GM18519 (cell line): ENCODE results near the gene LTO1.

Source experiments
- ATAC-seq: cut with Tn5 transposase; IDR thresholded peaks from one replicate; pipeline ENCODE4 v1.9.1; 2021; ENCODE audit warnings: mild to moderate bottlenecking, moderate library complexity; ENCODE audit not compliant: unreplicated experiment, low FRiP score

Gene LTO1

GRCh38 chr11:69682681-69683326 is 7.7 kb upstream of the LTO1 start:
- no peak for ATAC-seq

GRCh38 chr11:69682221-69682620 is 7.1 kb upstream of the LTO1 start:
- no peak for ATAC-seq

GRCh38 chr11:69680688-69681087 is 5.5 kb upstream of the LTO1 start:
- no peak for ATAC-seq

GRCh38 chr11:69677749-69678148 is 2.6 kb upstream of the LTO1 start:
- ATAC-seq, result no peak

- ATAC-seq, result no peak
Observed at GRCh38 chr11:69674267-69674885, 777 bp downstream of the LTO1 start.

GRCh38 chr11:69671734-69672465 is 3.3 kb downstream of the LTO1 start:
- ATAC-seq, result no peak

GRCh38 chr11:69670158-69670845 is 4.9 kb downstream of the LTO1 start:
- ATAC-seq, result no peak

- ATAC-seq, result no peak
Observed at GRCh38 chr11:69669486-69669885, 5.7 kb downstream of the LTO1 start.

- ATAC-seq, result no peak
Observed at GRCh38 chr11:69667619-69668604, 7.2 kb downstream of the LTO1 start.

GRCh38 chr11:69666752-69667536 is 8.2 kb downstream of the LTO1 start:
- no peak for ATAC-seq

- no peak for ATAC-seq
Observed at GRCh38 chr11:69666261-69666660, 8.9 kb downstream of the LTO1 start.

- no peak for ATAC-seq
Observed at GRCh38 chr11:69665669-69666068, 9.5 kb downstream of the LTO1 start.

GRCh38 chr11:69664901-69665300 is 10.3 kb downstream of the LTO1 start:
- no peak for ATAC-seq

- ATAC-seq, result no peak
Observed at GRCh38 chr11:69664103-69664775, 10.9 kb downstream of the LTO1 start.

GRCh38 chr11:69663326-69663725 is 11.8 kb downstream of the LTO1 start:
- no peak for ATAC-seq

- ATAC-seq, result no peak
Observed at GRCh38 chr11:69662806-69663205, 12.3 kb downstream of the LTO1 start.

- no peak for ATAC-seq
Observed at GRCh38 chr11:69662021-69662698, 13.0 kb downstream of the LTO1 start.

GRCh38 chr11:69661413-69661715 is 13.8 kb downstream of the LTO1 start:
- no peak for ATAC-seq
